Psoas muscle (tissue), 8 donors: ENCODE results near the gene SIX3. TPM values are rescaled to one million over a fixed set of nuclear protein-coding genes. Genes with fewer than 3 reads are reported as not detected.

ENCODE experiments used
- ATAC-seq, 4 donors: fragments of 200-7000 bp; cut with Tn5 transposase; one replicate each; pipeline ENCODE4 v1.9.1; 2020; ENCODE audit warnings: moderate library complexity in 3 of 4, mild to moderate bottlenecking in 2 of 4
- DNase-seq, 2 donors: peaks; one replicate each; pipeline ENCODE4 v3.0.0-alpha.2; 2020
- H3K27ac ChIP-seq: fragments of 200-600 bp; one replicate; pipeline ENCODE4 v1.8.0; 2022
- H3K27me3 ChIP-seq, 3 donors: fragments of 200-600 bp in 1 of 3; one replicate each; pipeline versions ENCODE4 v1.6.1 to v1.8.0; 2013 to 2022; ENCODE audit warnings: low read length in 2 of 3, mild to moderate bottlenecking in 2 of 3, moderate library complexity in 1 of 3; ENCODE audit not compliant: insufficient read depth in 3 of 3
- H3K36me3 ChIP-seq, 2 donors: fragments of 200-600 bp in 1 of 2; one replicate each; pipeline versions ENCODE4 v1.6.1 to v1.8.0; 2013 to 2022; ENCODE audit warnings: low read depth in 1 of 2, mild to moderate bottlenecking in 1 of 2, moderate library complexity in 1 of 2; ENCODE audit not compliant: insufficient read depth in 1 of 2
- H3K4me1 ChIP-seq: fragments of 200-600 bp; one replicate; pipeline ENCODE4 v1.8.0; 2022
- H3K4me3 ChIP-seq: fragments of 200-600 bp; one replicate; pipeline ENCODE4 v1.8.0; 2022; ENCODE audit warnings: mild to moderate bottlenecking
- H3K9me3 ChIP-seq: fragments of 200-600 bp; one replicate; pipeline ENCODE4 v1.8.0; 2022
- CTCF ChIP-seq: fragments of 200-600 bp; IDR thresholded peaks from one replicate; pipeline ENCODE4 v1.8.0; 2022; ENCODE audit warnings: antibody characterized with exemption
- WGBS, 3 donors: extraction: QIAGEN DNeasy Blood & Tissue Kit; methylation state at CpG; one replicate each; pipeline versions ENCODE4 v1.1.6 to v1.1.7; 2013; 5-methylcytosine and 5-hydroxymethylcytosine counted together
- intact Hi-C, 2 donors: fragments of 100-400 bp; cut with DNase I; formaldehyde crosslinking; loops; one replicate each; pipeline versions ENCODE4 v1.11.0 to v1.14.2; 2022
- polyA plus RNA-seq, 3 donors: library from polyadenylated mRNA; stranded (reverse); fragments of 200-250 nt; gene quantifications; one replicate each; pipeline ENCODE4 v1.2.3, GENCODE V29; 2013
- total RNA-seq, 4 donors: library from RNA; stranded (reverse); fragmentation: NEBNext Ultra II Directional in 2 of 4; extraction: Animal tissue kit (Norgen Biotek cat#: 25700) in 2 of 4; gene quantifications; one replicate each; pipeline versions ENCODE4 v1.2.1 to v1.2.4, GENCODE V29; 2021 to 2023
- donor health status: healthy with polysubstance abuse.
- donor health status: DM: no; HTN: no; CAD: no; lungs with moderate emphysema.
- donor health status: Bipolar disorder and iron deficiency.
- donor health status: healthy.
- donor health status: DM: yes; HTN: yes; CAD: no.
- donor health status: DM: no; HTN: no; CAD: no.
- donor health status: DM: no; HTN: no; CAD: no.
- donor health status: DM: yes; HTN: yes; CAD: no.

Gene SIX3
- total and polyA plus RNA-seq, 7 donors, result 0.01 to 0.20 TPM; not detected in 5

DNA sequence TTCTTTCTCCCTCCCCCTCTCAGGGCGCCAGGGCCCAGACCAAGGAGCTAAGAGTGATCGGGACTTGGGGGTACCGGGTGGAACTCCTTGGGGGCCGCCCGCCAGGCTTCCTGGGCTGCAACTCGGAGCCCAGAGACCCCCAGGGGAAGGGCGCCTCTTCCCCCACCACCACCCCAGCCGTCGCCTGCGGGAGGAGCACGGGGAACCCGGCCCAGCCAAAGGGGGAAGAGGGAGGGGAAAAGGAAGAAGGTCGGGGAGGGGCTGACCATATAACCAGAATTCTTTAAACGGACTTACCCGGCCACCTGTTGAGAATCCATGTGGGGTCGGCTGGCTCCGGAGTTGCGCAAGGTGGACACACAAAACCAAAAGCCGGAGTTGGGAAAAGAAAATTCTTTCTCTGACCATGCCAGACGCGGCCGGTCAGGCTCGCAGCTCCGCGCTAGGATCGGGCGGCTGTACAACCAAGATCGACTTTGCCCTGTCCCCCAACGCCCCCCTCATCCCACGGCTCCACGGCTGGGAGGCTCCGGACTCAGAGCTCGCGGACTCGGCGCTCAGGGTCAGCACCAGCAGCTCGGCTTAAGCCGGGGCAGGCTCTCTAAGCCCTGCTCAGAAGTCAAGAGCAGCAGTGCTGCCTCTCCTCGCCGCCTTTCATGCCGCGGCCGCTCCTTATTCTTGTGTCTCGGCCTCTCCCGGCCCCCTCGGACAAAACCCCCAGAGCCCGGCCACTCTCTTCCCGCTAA lies 6.3 kb upstream of the SIX3 start:
- ATAC-seq (peak in 2 of 4 donors; percentile 34 to 49), DNase-seq (peak in 1 of 2 donors; percentile 48)
- no peak for TF ChIP-seq CTCF
- intact Hi-C loops, result no loop called here
- WGBS, 3 donors, result 1 to 2% (median 1%) methylated on average over 46 to 48 of the region's 48 CpGs
- Histone ChIP-seq H3K4me1 (peaks cover 17% of the 10 kb centered on the region), H3K36me3 (no peaks in the 10 kb centered on the region), H3K9me3 (no peaks in the 10 kb centered on the region), H3K4me3 (peak overlapping the region; percentile 55), H3K27me3 (peaks cover 0 to 100% (median 52%) of the 10 kb centered on the region in 3 donors), H3K27ac (no peak overlapping the region)

- Histone ChIP-seq H3K27me3 (peaks cover 0 to 100% (median 54%) of the 10 kb centered on the region in 3 donors), H3K4me3 (peak overlapping the region; percentile 55), H3K4me1 (peaks cover 17% of the 10 kb centered on the region), H3K9me3 (no peaks in the 10 kb centered on the region), H3K27ac (no peak overlapping the region), H3K36me3 (no peaks in the 10 kb centered on the region)
- no peak for TF ChIP-seq CTCF
- WGBS, 3 donors, result 8 to 13% (median 9%) methylated on average over 25 to 27 of the region's 27 CpGs
- intact Hi-C loops, result no loop called here
- ATAC-seq (no peak), DNase-seq (peak in 1 of 2 donors; percentile 26)
Observed at GRCh38 chr2:44935729-44936098, 5.8 kb upstream of the SIX3 start.

GRCh38 chr2:44936275-44936674 lies 5.2 kb upstream of the SIX3 start:
- ATAC-seq (no peak), DNase-seq (peak in 1 of 2 donors; percentile 35)
- TF ChIP-seq CTCF, result no peak
- no peak overlapping the region for H3K4me3 ChIP-seq
- no peaks in the 10 kb centered on the region for H3K9me3 ChIP-seq
- no peaks in the 10 kb centered on the region for H3K36me3 ChIP-seq
- H3K27ac ChIP-seq, result no peak overlapping the region
- intact Hi-C loops, result no loop called here
- WGBS, 3 donors, result 42 to 51% (median 46%) methylated on average over 6 of the region's 6 CpGs
- peaks cover 0 to 100% (median 59%) of the 10 kb centered on the region in 3 donors for H3K27me3 ChIP-seq
- H3K4me1 ChIP-seq, result peaks cover 17% of the 10 kb centered on the region

- peaks cover 0 to 96% (median 63%) of the 10 kb centered on the region in 3 donors for H3K27me3 ChIP-seq
- WGBS, 3 donors, result 24 to 39% (median 35%) methylated on average over 20 to 22 of the region's 22 CpGs
- H3K4me3 ChIP-seq, result peak overlapping the region; percentile 65
- H3K9me3 ChIP-seq, result no peaks in the 10 kb centered on the region
- H3K4me1 ChIP-seq, result peaks cover 17% of the 10 kb centered on the region
- no peak for TF ChIP-seq CTCF
- intact Hi-C loops, result no loop called here
- H3K36me3 ChIP-seq, result no peaks in the 10 kb centered on the region
- ATAC-seq, result no peak
- peak in 1 of 2 donors; percentile 28 for DNase-seq
- no peak overlapping the region for H3K27ac ChIP-seq
Observed at GRCh38 chr2:44936715-44937687, 4.5 kb upstream of the SIX3 start.
